Ascending aorta (tissue), 2 donors: ENCODE data around the gene SNX22. TPM values are rescaled to one million over a fixed set of nuclear protein-coding genes. Genes with fewer than 3 reads are reported as not detected.
"Not testable (repeated sequence)": the region's sequence is repeated elsewhere in the genome, so short reads cannot be mapped to it uniquely, and the experiment has no call there.

Source experiments
- DNase-seq, 2 donors: peaks; one replicate each; pipeline ENCODE4 v3.0.0-alpha.2; 2019; ENCODE audit warnings: low spot score in 2 of 2
- H3K27ac ChIP-seq, 2 donors: fragments of 200-600 bp; sonication (generic); one replicate each; pipeline ENCODE4 v1.5.1; 2016 to 2017; ENCODE audit warnings: mild to moderate bottlenecking in 1 of 2
- H3K27me3 ChIP-seq: fragments of 200-600 bp; sonication (generic); one replicate; pipeline ENCODE4 v1.5.1; 2017
- H3K36me3 ChIP-seq, 2 donors: fragments of 200-600 bp; sonication (generic); one replicate each; pipeline ENCODE4 v1.5.1; 2016
- H3K4me1 ChIP-seq, 2 donors: fragments of 200-600 bp; sonication (generic); one replicate each; pipeline ENCODE4 v1.5.1; 2016 to 2017; ENCODE audit warnings: mild to moderate bottlenecking in 1 of 2
- H3K4me3 ChIP-seq, 2 donors: fragments of 200-600 bp; sonication (generic); one replicate each; pipeline ENCODE4 v1.5.1; 2016 to 2017; ENCODE audit warnings: mild to moderate bottlenecking in 1 of 2
- H3K9me3 ChIP-seq, 2 donors: fragments of 200-600 bp; sonication (generic); one replicate each; pipeline ENCODE4 v1.5.1; 2016
- intact Hi-C: fragments of 100-400 bp; cut with DNase I; formaldehyde crosslinking; loops from one replicate; pipeline ENCODE4 v1.15.1; 2023
- total RNA-seq: library from RNA; depleted of rRNA; stranded (reverse); fragments of >200 nt; gene quantifications from one replicate; pipeline ENCODE4 v1.1.0, GENCODE V29; 2016
- TF ChIP-seq, protein P1 (sequence below), 3 experiments: fragments of 200-600 bp in 2 of 3; fragments of 450-650 bp in 1 of 3; sonication (generic) in 2 of 3; IDR thresholded peaks; one replicate each; pipeline ENCODE4 v1.5.1; 2016 to 2019; ENCODE audit warnings: antibody characterized with exemption in 3 of 3, mild to moderate bottlenecking in 1 of 3, moderate library complexity in 1 of 3

Gene SNX22
- 0.53 TPM for total RNA-seq

GRCh38 chr15:64151727-64152506 lies at the start of gene SNX22:
SNX22 (plus strand) TSS chr15:64151731; CDS start chr15:64151776, 45 bp downstream.
- Histone ChIP-seq H3K4me1 (peaks cover 11 to 26% of the 10 kb centered on the region in 2 donors), H3K4me3 (peak within 1 kb of the TSS; percentile 43 to 59), H3K27ac (no peak within 1 kb of the TSS), H3K36me3 (peaks cover 23 to 30% of the 10 kb centered on the region in 2 donors), H3K9me3 (no peaks in the 10 kb centered on the region), H3K27me3 (peaks cover 17% of the 10 kb centered on the region)
- TF ChIP-seq, protein P1, sequence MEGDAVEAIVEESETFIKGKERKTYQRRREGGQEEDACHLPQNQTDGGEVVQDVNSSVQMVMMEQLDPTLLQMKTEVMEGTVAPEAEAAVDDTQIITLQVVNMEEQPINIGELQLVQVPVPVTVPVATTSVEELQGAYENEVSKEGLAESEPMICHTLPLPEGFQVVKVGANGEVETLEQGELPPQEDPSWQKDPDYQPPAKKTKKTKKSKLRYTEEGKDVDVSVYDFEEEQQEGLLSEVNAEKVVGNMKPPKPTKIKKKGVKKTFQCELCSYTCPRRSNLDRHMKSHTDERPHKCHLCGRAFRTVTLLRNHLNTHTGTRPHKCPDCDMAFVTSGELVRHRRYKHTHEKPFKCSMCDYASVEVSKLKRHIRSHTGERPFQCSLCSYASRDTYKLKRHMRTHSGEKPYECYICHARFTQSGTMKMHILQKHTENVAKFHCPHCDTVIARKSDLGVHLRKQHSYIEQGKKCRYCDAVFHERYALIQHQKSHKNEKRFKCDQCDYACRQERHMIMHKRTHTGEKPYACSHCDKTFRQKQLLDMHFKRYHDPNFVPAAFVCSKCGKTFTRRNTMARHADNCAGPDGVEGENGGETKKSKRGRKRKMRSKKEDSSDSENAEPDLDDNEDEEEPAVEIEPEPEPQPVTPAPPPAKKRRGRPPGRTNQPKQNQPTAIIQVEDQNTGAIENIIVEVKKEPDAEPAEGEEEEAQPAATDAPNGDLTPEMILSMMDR (IDR thresholded peaks at IDR 0.05) = no peak
- intact Hi-C loops = no loop called here
- no peak for DNase-seq

GRCh38 chr15:64102497-64102896 lies 49.0 kb upstream of the SNX22 start:
- no peaks in the 10 kb centered on the region for H3K27me3 ChIP-seq
- no peaks in the 10 kb centered on the region for H3K9me3 ChIP-seq
- H3K36me3 ChIP-seq = no peaks in the 10 kb centered on the region
- H3K4me3 ChIP-seq = no peak overlapping the region
- intact Hi-C loops = no loop called here
- DNase-seq = no peak
- H3K27ac ChIP-seq = no peak overlapping the region
- H3K4me1 ChIP-seq = peaks cover 0 to 22% of the 10 kb centered on the region in 2 donors
- TF ChIP-seq, protein P1 (IDR thresholded peaks at IDR 0.05) = no peak

DNA sequence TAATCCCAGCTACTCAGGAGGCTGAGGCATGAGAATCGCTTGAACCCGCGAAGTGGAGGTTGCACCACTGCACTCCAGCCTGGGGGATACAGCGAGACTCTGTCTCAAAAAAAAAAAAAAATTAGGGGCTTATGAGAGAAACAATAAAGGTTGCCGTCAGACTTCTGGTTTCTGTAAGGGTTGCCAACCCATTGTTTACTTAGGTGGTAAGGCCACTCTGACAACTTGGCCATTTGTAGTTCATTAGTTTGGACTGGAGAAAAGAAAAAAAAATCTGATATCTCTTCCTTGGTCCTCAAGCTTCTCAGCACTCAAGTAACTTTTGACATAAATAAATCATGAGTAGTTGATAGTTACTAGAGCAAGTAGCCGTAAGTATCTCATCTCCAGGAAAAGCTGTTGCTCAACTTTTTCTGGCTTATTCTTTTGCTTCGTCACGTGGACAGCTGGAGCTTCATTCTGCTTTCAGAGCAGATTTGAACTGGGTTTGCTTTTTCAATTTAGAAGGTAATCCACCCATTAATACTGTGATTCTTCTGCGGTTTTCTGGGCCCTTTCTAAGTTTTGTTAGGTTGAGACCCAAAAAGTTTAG lies 46.3 kb upstream of the SNX22 start:
- TF ChIP-seq, protein P1 (IDR thresholded peaks at IDR 0.05) = no peak
- no peak for DNase-seq
- Histone ChIP-seq H3K4me3 (no peak overlapping the region), H3K36me3 (no peaks in the 10 kb centered on the region), H3K9me3 (no peaks in the 10 kb centered on the region), H3K27ac (peak overlapping the region; percentile 3 to 32), H3K27me3 (no peaks in the 10 kb centered on the region), H3K4me1 (peaks cover 0 to 5% of the 10 kb centered on the region in 2 donors)
- intact Hi-C loops = no loop called here

DNA sequence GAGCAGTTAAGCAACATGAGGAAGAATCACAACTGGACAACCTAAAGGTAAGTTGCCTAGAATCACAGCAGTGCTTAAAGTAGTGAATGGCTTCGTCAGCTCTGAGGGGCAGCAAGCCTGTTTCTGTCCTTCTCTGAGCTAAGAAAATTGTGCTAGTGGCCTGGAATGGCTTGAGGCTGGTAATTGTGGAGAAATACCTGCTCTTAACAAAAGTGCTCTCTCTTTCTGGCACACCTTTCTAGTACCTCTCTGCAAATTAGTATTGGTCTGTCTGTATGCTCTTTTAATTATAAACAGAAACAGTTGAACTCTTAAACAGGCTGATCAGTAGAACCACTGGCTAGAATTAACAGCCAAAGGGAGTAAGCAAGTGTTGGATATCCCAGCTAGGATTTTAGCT lies 44.2 kb upstream of the SNX22 start:
- intact Hi-C loops = no loop called here
- TF ChIP-seq, protein P1 (IDR thresholded peaks at IDR 0.05) = no peak
- Histone ChIP-seq H3K27ac (no peak overlapping the region), H3K4me3 (no peak overlapping the region), H3K9me3 (no peaks in the 10 kb centered on the region), H3K4me1 (peaks cover 0 to 10% of the 10 kb centered on the region in 2 donors), H3K27me3 (no peaks in the 10 kb centered on the region), H3K36me3 (no peaks in the 10 kb centered on the region)
- DNase-seq = no peak

GRCh38 chr15:64110108-64110701 lies 41.3 kb upstream of the SNX22 start:
- H3K4me3 ChIP-seq, H3K27ac ChIP-seq, H3K9me3 ChIP-seq, intact Hi-C loops, DNase-seq, H3K27me3 ChIP-seq, H3K4me1 ChIP-seq: not testable (repeated sequence)
- H3K36me3 ChIP-seq = peaks cover 15 to 28% of the 10 kb centered on the region in 2 donors
